HepG2 (cell line): ENCODE data around the gene DMTF1. TPM values are rescaled to one million over a fixed set of nuclear protein-coding genes. Genes with fewer than 3 reads are reported as not detected.

ENCODE experiments used
- E2F2 ChIP-seq: sonication (generic); formaldehyde crosslinking; IDR thresholded peaks from 2 replicates; pipeline ENCODE4 v1.4.0; 2020; ENCODE audit warnings: missing genetic modification reagents, borderline replicate concordance
- FOXO4 ChIP-seq: sonication (generic); formaldehyde crosslinking; conservative IDR thresholded peaks from 2 replicates; pipeline ENCODE4 v1.8.1; 2023; ENCODE audit warnings: missing genetic modification reagents
- GATA4 ChIP-seq: sonication (generic); IDR thresholded peaks from 2 replicates; pipeline ENCODE4 v1.6.1; 2016; ENCODE audit warnings: antibody characterized with exemption, low read depth, borderline replicate concordance
- GMEB1 ChIP-seq: sonication (generic); formaldehyde crosslinking; IDR thresholded peaks from 2 replicates; pipeline ENCODE4 v1.5.1; 2020; ENCODE audit warnings: missing genetic modification reagents, mild to moderate bottlenecking, borderline replicate concordance
- GTF2F1 ChIP-seq: fragments of 150-350 bp; IDR thresholded peaks from 2 replicates; pipeline ENCODE4 v1.6.1; 2014; ENCODE audit warnings: low read length
- KLF9 ChIP-seq: IDR thresholded peaks from 2 replicates; pipeline ENCODE4 v1.6.1; 2016; ENCODE audit warnings: low read depth
- MEF2D ChIP-seq: sonication (generic); formaldehyde crosslinking; IDR thresholded peaks from 2 replicates; pipeline ENCODE4 v1.5.1; 2020; ENCODE audit warnings: mild to moderate bottlenecking, missing genetic modification reagents
- SP4 ChIP-seq: sonication (generic); formaldehyde crosslinking; IDR thresholded peaks from 2 replicates; pipeline ENCODE4 v1.8.1; 2023; ENCODE audit warnings: mild to moderate bottlenecking, missing genetic modification reagents
- ZBTB26 ChIP-seq: IDR thresholded peaks from 2 replicates; pipeline ENCODE4 v1.6.1; 2016; ENCODE audit warnings: missing compliant biosample characterization, missing genetic modification reagents, borderline replicate concordance
- ZFP82 ChIP-seq: sonication (generic); formaldehyde crosslinking; IDR thresholded peaks from 2 replicates; pipeline ENCODE4 v1.5.1; 2020; ENCODE audit warnings: mild to moderate bottlenecking, missing genetic modification reagents, borderline replicate concordance
- ZFX ChIP-seq: sonication (generic); formaldehyde crosslinking; IDR thresholded peaks from 2 replicates; pipeline ENCODE4 v1.4.0; 2020; ENCODE audit warnings: mild to moderate bottlenecking, low read depth, missing genetic modification reagents, moderate library complexity
- ZNF407 ChIP-seq: sonication (generic); formaldehyde crosslinking; IDR thresholded peaks from one replicate; pipeline ENCODE4 v1.5.1; 2020; ENCODE audit warnings: mild to moderate bottlenecking, missing genetic modification reagents; ENCODE audit errors: not compliant biosample characterization
- polyA plus RNA-seq, 8 experiments: library from polyadenylated mRNA; depleted of rRNA in 3 of 8; stranded (reverse) in 7 of 8; unstranded in 1 of 8; fragments of >200 nt; fragmentation: Illumina TruSeq in 4 of 8; extraction: Trizol in 4 of 8; gene quantifications; 2 replicates each; pipeline versions ENCODE4 v1.2.1 to v1.2.3, GENCODE V29; 2011 to 2016; ENCODE audit warnings: low read depth in 4 of 8, missing spikeins in 1 of 8, mixed read lengths in 1 of 8; ENCODE audit not compliant: insufficient read depth in 1 of 8
- total RNA-seq, 5 experiments: library from RNA; depleted of rRNA; stranded (reverse); fragments of >200 nt; fragmentation: Illumina TruSeq; extraction: Trizol; gene quantifications; 2 replicates each; pipeline ENCODE4 v1.2.3, GENCODE V29; 2016; ENCODE audit warnings: low read depth in 1 of 5

DMTF1 gene
- total and polyA plus RNA-seq, 2 of the 13 experiments (the other 11 are each of a cell fraction or from before 2014, with no cell fraction given) = 45.8 to 132 TPM

- TF ChIP-seq GATA4 (no peak), ZNF407 (peak; percentile 89), GTF2F1 (no peak), MEF2D (CRISPR knock-in tag) (peak; percentile 74), E2F2 (CRISPR knock-in tag) (peak; percentile 96; the same call in 1 of the 2 replicates), SP4 (CRISPR knock-in tag) (peak; percentile 78), KLF9 (no peak; the same call in 1 of the 2 replicates), ZFX (CRISPR knock-in tag) (peak; percentile 93), ZFP82 (CRISPR knock-in tag) (peak; percentile 87; the same call in 1 of the 2 replicates), GMEB1 (CRISPR knock-in tag) (peak; percentile 96), ZBTB26 (CRISPR knock-in tag) (no peak), FOXO4 (CRISPR knock-in tag) (no peak)
Measured at GRCh38 chr7:87152112-87152896, at the start of gene DMTF1 (continued).
